ENCODE measurements around the gene SMCHD1.

Gene SMCHD1

DNA sequence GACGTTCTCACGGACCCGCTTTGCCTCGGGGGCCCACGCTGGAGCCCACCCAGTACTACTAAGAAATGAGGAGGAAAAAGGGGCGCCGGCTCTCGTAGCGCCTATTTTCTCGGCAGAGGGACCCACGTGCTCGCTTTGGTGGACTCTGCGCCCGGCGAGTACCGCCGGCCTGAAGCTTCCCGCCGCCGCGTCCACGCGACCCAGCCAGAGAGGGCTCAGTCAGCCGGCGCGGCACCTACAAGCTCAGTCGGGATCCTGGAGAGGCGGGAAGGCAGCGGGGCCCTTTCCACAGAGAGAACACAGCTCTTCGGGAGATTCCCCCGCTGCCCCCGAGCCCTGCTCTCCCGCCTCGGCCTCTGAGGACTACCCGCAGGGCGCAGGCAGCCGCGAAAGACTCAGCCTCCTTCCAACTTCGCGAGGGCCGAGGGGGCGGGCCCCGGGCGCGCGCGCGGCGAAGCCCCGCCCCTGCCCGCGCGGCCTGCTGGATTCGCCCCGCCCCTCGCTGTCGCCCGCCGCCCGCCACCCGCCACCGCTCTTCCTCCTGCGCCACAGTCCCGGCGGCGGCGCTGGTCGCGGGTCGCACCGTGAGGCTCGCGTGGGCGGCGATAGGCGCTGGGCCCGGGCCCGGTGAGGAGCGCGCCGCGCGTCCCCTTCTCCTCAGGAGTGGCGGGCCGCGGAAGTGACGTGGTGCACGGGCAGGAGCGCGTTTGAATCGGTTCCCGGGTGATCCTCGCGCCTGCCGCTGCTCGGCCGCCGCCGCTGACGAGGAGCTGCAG is at the start of gene SMCHD1:
TSS of gene SMCHD1 (plus strand) at position 549 of the 776 bp plus-strand sequence. CDS start 350 bp downstream, outside the sequence.
- DNase-seq: peak; percentile 69

GRCh38 chr18:2606335-2606734 is 49.2 kb upstream of the SMCHD1 start:
- DNase-seq: no peak

DNA sequence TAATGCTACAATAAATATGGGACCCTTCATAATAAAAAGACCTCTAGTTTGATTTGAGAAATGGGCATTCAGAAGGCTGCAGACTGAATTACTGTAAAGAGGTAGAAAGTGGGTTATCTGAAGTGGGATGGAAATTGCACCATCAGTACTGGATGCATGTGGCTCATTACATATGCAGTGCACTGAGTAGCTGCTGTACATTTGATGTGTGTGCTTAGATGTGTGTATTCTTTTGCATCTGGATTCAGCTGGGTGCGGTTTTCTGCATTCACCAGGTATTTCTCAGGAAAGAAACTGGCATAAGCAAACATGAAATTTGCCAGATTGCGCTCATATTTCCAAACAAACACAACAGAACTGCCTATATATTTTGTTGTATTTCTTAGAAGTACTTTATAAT is 45.9 kb upstream of the SMCHD1 start:
- DNase-seq: no peak

DNA sequence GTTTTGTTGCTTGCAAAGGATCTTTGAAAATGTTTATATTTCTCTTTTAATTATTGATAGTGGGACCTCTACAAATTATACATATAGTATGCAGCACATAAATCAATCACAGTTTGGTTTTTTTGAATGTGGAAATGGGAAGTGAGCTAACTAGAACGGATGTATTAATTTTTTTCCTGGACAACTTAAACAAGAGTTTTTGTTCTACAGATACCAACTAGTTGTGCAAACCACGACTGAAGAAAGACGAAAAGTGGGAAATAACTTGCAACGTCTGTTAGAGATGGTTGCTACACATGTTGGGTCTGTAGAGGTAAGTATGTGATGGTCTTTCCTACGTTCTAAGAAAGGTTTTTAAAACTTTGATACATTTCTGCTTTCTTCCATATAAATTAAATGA is 45.0 kb upstream of the SMCHD1 start:
- no peak for DNase-seq

GRCh38 chr18:2612996-2613395 is 42.5 kb upstream of the SMCHD1 start:
- DNase-seq: no peak

- DNase-seq: no peak
Observed at GRCh38 chr18:2617401-2617998, 38.0 kb upstream of the SMCHD1 start.

GRCh38 chr18:2618009-2618408 is 37.5 kb upstream of the SMCHD1 start:
- DNase-seq: no peak

DNA sequence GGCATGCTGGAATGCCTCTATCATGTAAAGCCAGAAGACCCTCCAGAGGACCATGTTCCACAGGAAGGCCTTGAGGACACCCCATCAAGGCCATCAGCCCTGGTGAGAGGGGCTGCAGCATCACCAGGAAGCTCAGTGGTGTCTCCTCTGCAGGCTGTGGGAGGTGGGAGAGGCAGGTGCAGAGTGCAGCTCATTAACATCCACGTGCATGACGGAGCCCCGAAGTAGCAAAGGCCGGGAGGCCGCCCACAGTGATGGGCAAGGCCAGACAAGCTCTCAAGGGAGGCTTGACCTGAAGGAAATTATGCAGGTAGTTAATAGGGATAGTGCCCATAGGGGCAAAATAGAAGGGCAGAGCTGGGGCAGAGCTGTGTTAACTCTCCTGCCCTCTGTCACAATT is 30.3 kb upstream of the SMCHD1 start:
- DNase-seq: no peak

GRCh38 chr18:2627821-2628276 is 27.7 kb upstream of the SMCHD1 start:
- no peak for DNase-seq

DNA sequence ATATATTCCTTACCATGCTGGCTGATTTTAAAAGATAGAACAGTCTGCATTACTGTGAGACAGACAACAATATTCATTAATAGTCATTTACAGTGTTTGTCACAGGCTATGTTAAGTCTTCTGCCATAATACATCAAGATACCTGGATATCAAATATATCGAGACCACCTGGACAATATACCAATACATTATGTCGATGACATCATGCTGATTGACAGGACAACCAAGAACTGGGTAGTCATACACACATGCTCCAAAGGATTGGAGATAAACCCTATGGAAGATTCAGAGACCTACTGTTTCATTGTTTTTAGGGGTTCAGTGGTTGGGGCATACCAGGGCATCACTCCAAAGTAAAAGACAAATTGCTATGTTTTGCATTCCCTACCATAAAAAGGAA is 26.5 kb upstream of the SMCHD1 start:
- DNase-seq: no peak

DNA sequence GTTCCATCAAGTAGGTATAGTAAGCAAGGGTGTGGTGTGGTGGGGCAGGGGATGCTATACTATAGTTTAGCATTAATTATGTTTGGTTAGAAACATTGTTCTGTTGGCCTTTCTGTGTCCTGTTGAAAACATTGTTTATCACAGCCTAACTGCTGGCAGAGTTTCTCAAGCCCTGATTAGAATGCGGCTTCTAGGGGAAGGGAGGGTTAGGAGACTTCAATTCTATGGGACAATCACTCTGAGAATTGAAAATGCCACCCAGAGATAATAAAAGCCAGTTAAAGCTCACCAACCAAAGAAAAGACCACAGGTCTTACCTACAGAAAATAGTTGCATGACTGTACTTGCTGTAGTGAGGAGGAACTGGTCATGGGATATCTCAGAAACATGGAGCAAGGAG is 19.9 kb upstream of the SMCHD1 start:
- DNase-seq: no peak

- DNase-seq: no peak
Observed at GRCh38 chr18:2636126-2636631, 19.3 kb upstream of the SMCHD1 start.

DNA sequence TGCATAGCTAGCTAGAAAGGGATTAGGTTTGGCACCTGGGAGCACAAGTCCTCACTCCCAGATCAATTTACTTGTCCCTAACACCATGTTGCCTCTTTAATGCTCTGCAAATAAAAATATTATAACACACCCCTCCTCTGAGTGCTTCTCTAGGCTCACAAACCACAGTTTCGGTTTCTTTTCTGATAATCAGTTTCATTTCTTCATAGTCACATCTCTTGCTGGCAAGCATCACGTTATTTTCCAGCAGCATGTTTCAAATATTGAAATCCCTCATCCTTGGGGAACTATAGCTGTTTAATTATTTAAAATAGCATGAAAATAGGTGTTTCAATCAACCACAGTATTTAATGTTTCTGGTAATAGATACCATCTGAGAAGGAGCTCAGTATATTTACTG is 13.9 kb upstream of the SMCHD1 start:
- no peak for DNase-seq

- no peak for DNase-seq
Observed at GRCh38 chr18:2642771-2643170, 12.8 kb upstream of the SMCHD1 start.

DNA sequence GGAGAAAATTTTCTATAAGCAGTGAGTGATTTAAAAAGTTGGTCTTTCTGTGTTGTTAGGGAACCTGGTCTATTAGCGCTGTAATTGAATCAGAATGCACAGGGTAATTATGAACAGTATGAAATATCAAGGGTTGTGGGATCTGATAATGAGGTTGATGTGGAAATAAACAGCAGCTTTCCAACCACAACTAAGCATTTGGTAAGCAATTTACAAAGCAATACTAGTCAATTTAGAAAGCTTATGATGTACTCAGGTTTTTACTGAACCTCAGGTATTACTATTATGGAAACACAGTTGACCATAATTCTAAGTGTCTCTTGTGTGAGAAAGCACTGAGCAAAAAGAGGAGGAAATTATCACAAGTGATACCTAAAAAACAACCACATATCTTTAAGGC is 11.0 kb upstream of the SMCHD1 start:
- DNase-seq: no peak

GRCh38 chr18:2651981-2652380 is 3.5 kb upstream of the SMCHD1 start:
- DNase-seq: no peak

GRCh38 chr18:2653467-2653866 is 2.1 kb upstream of the SMCHD1 start:
- DNase-seq: no peak

DNA sequence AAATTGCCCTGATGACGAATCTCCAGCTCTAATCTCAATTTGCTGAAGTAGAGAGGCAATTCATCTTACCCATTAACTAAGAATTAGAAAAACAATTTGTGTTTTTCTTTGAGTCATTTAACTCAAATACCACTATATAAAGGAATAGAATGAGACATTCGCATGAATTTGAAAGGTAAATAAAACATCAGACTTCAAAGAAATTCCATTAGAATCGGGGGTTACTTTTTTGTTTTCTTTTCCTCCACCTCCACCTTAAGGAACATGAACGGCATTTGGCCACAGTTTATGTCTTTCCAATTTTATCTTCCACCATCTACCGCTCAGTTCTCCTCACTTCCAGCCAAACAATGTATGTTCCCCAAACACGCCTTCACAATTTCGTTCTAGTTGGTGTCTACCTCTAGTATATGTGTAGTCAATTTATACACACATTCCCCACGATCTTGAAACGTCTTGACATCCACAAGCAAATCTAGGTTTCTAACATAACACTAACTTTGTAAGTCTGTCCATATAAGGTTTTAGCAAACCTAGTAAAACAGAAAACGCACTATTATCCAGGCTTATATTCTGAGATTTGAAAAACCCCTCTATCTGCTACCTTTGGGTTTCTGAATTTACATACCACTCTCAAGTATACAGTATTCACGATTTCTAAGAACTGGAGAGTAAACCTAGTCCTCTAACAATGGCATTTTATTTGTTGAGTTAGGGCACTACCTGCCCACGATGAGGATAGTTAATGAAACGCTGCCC is 1.2 kb upstream of the SMCHD1 start:
- DNase-seq: peak; percentile 4

- no peak for DNase-seq
Observed at GRCh38 chr18:2654928-2655177, 673 bp upstream of the SMCHD1 start.

GRCh38 chr18:2655954-2656236 is 369 bp downstream of the SMCHD1 start:
- DNase-seq: no peak

DNA sequence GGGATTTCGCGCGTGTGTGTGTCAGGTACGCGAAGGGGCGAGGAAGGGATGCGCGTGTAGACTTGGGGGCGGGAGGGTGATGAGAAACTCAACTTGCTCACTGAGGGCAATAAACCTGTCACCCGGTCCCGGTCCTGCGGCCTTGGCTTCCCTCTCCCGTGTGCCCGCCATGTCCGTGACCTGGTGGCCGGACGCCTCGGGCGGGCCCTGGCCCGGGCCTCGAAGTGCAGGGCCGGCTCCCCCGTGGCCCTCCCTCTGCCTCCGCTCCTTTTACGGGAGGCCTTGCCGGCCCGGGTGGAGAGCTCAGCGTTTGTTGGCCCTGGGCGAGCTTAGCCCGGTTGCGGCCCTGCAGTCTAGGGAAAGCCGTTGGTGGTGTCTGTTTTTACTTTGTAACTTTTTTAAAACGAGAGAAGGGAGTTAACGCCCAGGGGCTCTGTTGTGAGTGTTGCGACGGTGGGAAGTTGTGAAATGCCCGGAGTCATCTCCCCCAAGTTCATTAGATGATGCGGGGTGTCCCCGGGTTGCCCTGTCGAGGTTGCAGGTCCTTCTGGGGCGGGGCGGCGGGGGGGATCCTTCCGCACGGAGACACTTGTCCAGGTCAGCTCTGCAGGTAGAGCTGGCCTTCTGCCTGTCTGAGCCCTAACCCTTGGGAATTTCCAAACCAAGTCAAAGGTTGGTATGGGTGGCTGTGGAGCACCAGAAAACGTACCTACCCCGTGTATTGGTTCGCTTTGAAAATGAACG is 883 bp downstream of the SMCHD1 start:
- no peak for DNase-seq

GRCh38 chr18:2656981-2657512 is 1.5 kb downstream of the SMCHD1 start:
- DNase-seq: no peak

DNA sequence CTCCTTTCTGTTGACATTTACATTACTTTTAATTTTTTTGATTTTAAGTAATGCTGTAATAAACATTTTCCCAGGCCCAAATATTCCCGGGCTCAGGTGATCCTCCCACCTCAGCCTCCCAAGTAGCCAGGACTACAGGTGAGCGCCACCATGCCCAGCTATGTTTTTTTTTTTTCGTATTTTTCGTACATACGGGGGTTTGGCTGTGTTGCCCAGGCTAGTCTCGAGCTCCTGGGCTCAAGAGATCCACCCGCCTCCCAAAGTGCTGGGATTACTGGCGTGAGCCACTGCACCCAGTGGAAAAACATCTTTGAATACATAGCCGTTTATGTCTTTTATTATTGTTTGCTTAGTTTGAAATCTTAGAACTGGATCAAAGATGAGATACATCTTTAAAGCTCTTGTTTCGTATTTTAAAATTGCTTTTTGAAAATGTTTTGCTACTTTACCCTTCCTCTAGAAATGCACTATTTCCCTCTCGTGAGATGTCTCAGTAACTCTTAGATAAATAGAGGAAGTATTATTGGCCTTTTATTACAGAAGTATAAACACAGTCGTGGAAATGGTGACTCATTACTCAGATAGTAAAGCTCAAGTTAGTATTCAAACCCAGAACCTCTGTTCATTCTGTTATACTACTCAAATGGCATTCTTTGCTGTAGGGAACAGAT is 2.4 kb downstream of the SMCHD1 start:
- DNase-seq: peak; percentile 10

All from SHP77 treated with DMSO at 0.1 percent for 48 hours (cell line).